Liver (tissue), 9 donors: ENCODE results near the gene KRT77. TPM values are rescaled to one million over a fixed set of nuclear protein-coding genes. Genes with fewer than 3 reads are reported as not detected.

Experiments used
- DNase-seq: peaks from one replicate; pipeline ENCODE4 v3.0.0-alpha.2; 2017; ENCODE audit warnings: low spot score
- H3K27ac ChIP-seq, 2 donors: one replicate each; pipeline ENCODE4 v1.7.0; 2013; ENCODE audit warnings: inconsistent platforms in 2 of 2, low read length in 2 of 2, control low read depth in 1 of 2, low read depth in 1 of 2, mild to moderate bottlenecking in 1 of 2
- H3K27me3 ChIP-seq, 4 donors: one replicate each; pipeline versions ENCODE4 v1.6.1 to v1.7.0; 2013; ENCODE audit warnings: low read length in 3 of 4, inconsistent platforms in 1 of 4, mild to moderate bottlenecking in 1 of 4, moderate library complexity in 1 of 4; ENCODE audit not compliant: control insufficient read depth in 4 of 4, insufficient read depth in 4 of 4
- H3K36me3 ChIP-seq, 4 donors: one replicate each; pipeline versions ENCODE4 v1.6.1 to v1.7.0; 2013; ENCODE audit warnings: low read length in 3 of 4, mild to moderate bottlenecking in 3 of 4, low read depth in 1 of 4, moderate library complexity in 1 of 4; ENCODE audit not compliant: control insufficient read depth in 4 of 4, insufficient read depth in 3 of 4
- H3K4me1 ChIP-seq, 4 donors: one replicate each; pipeline versions ENCODE4 v1.6.1 to v1.7.0; 2013; ENCODE audit warnings: low read length in 3 of 4, mild to moderate bottlenecking in 3 of 4, moderate library complexity in 1 of 4; ENCODE audit not compliant: control insufficient read depth in 4 of 4, insufficient read depth in 4 of 4
- H3K4me3 ChIP-seq, 3 donors: one replicate each; pipeline versions ENCODE4 v1.6.1 to v1.7.0; 2013; ENCODE audit warnings: low read length in 3 of 3, control low read depth in 1 of 3, low read depth in 1 of 3, mild to moderate bottlenecking in 1 of 3
- H3K9ac ChIP-seq, 2 donors: one replicate each; pipeline ENCODE4 v1.7.0; 2013; ENCODE audit warnings: low read length in 2 of 2, mild to moderate bottlenecking in 2 of 2, moderate library complexity in 2 of 2, control low read depth in 1 of 2, low read depth in 1 of 2
- H3K9me3 ChIP-seq, 4 donors: one replicate each; pipeline versions ENCODE4 v1.6.1 to v1.7.0; 2013; ENCODE audit warnings: low read length in 3 of 4; ENCODE audit not compliant: control insufficient read depth in 4 of 4
- EGR1 ChIP-seq, 2 donors: IDR thresholded peaks; 2 replicates each; pipeline ENCODE4 v1.6.1; 2016 to 2018; ENCODE audit warnings: antibody characterized with exemption in 2 of 2, low read depth in 2 of 2
- FOXA1 ChIP-seq: IDR thresholded peaks from 2 replicates; pipeline ENCODE4 v1.6.1; 2016; ENCODE audit warnings: antibody characterized with exemption
- FOXA2 ChIP-seq: IDR thresholded peaks from 2 replicates; pipeline ENCODE4 v1.6.1; 2016; ENCODE audit warnings: antibody characterized with exemption
- GABPA ChIP-seq, 2 donors: IDR thresholded peaks in 1 of 2; conservative IDR thresholded peaks in 1 of 2; 2 replicates each; pipeline ENCODE4 v1.6.1; 2016; ENCODE audit warnings: antibody characterized with exemption in 2 of 2, mild to moderate bottlenecking in 1 of 2, moderate library complexity in 1 of 2
- HNF4A ChIP-seq, 2 donors: conservative IDR thresholded peaks; 2 replicates each; pipeline ENCODE4 v1.6.1; 2016; ENCODE audit warnings: antibody characterized with exemption in 2 of 2, mild to moderate bottlenecking in 2 of 2
- HNF4G ChIP-seq: IDR thresholded peaks from 2 replicates; pipeline ENCODE4 v1.6.1; 2016; ENCODE audit warnings: antibody characterized with exemption
- JUND ChIP-seq, 2 donors: IDR thresholded peaks; 2 replicates each; pipeline ENCODE4 v1.6.1; 2016; ENCODE audit warnings: antibody characterized with exemption in 2 of 2
- NR2F2 ChIP-seq: IDR thresholded peaks from 2 replicates; pipeline ENCODE4 v1.6.1; 2016; ENCODE audit warnings: antibody characterized with exemption
- RAD21 ChIP-seq, 2 donors: IDR thresholded peaks; 2 replicates each; pipeline ENCODE4 v1.6.1; 2016; ENCODE audit warnings: antibody characterized with exemption in 2 of 2, mild to moderate bottlenecking in 2 of 2
- RXRA ChIP-seq, 2 donors: IDR thresholded peaks; 2 replicates each; pipeline ENCODE4 v1.6.1; 2017 to 2018; ENCODE audit warnings: antibody characterized with exemption in 2 of 2, mild to moderate bottlenecking in 1 of 2
- SP1 ChIP-seq: IDR thresholded peaks from 2 replicates; pipeline ENCODE4 v1.6.1; 2018; ENCODE audit warnings: antibody characterized with exemption, mild to moderate bottlenecking
- TAF1 ChIP-seq: conservative IDR thresholded peaks from 2 replicates; pipeline ENCODE4 v1.6.1; 2016; ENCODE audit warnings: antibody characterized with exemption, mild to moderate bottlenecking
- YY1 ChIP-seq: IDR thresholded peaks from 2 replicates; pipeline ENCODE4 v1.6.1; 2016; ENCODE audit warnings: antibody characterized with exemption, mild to moderate bottlenecking
- WGBS: extraction: QIAGEN DNeasy Blood & Tissue Kit; methylation state at CpG from one replicate; pipeline ENCODE4 v1.1.7; 2013; 5-methylcytosine and 5-hydroxymethylcytosine counted together
- polyA plus RNA-seq, 2 donors: library from polyadenylated mRNA; stranded (reverse) in 1 of 2; unstranded in 1 of 2; fragments of 200-250 nt in 1 of 2; fragments of >200 nt in 1 of 2; fragmentation: Nextera tagmentation in 1 of 2; extraction: Ambion mirVana in 1 of 2; gene quantifications; one replicate each; pipeline versions ENCODE4 v1.2.1 to v1.2.3, GENCODE V29; 2013 to 2015
- total RNA-seq, 2 donors: library from RNA; depleted of rRNA; stranded (reverse); fragments of >200 nt; gene quantifications; one replicate each; pipeline ENCODE4 v1.2.3, GENCODE V29; 2014
- TF ChIP-seq, protein P1 (sequence below): fragments of 150-350 bp; IDR thresholded peaks from 2 replicates; pipeline ENCODE4 v1.5.1; 2017; ENCODE audit warnings: improper control_type of control experiment, low read depth, low read length; ENCODE audit not compliant: missing input control
- TF ChIP-seq, protein P2 (sequence below): IDR thresholded peaks from 2 replicates; pipeline ENCODE4 v1.6.1; 2016; ENCODE audit warnings: antibody characterized with exemption
- TF ChIP-seq, protein P3 (sequence below): IDR thresholded peaks from 2 replicates; pipeline ENCODE4 v1.6.1; 2016; ENCODE audit warnings: antibody characterized with exemption
- TF ChIP-seq, protein P4 (sequence below): IDR thresholded peaks from 2 replicates; pipeline ENCODE4 v1.6.1; 2016; ENCODE audit warnings: antibody characterized with exemption, mild to moderate bottlenecking
- TF ChIP-seq, protein P5 (sequence below): IDR thresholded peaks from 2 replicates; pipeline ENCODE4 v1.6.1; 2016; ENCODE audit warnings: antibody characterized with exemption
- donor health status: healthy.
- donor health status: healthy.
- donor health status: healthy.
- donor health status: healthy.
- donor health status: healthy.

The KRT77 gene
- total and polyA plus RNA-seq, 4 donors, result not detected

DNA sequence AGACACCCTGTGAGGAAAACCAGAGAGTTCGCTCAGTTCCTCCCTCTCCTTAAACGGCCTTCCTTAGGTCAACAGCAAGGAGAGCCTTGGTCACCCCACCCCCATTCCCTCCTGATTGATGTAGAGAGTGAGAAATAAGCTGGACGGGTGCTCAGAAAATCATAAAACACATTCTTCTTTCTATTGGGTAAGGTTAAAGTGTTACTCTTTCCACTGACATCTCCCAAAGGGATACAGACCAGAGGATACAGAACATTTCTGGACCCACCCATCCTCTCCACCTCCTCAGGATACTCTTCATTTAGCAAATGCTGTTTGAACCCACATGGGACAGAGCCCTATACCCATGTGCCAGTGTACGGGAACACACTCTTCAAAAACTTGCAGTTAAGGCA, 11.6 kb upstream of the KRT77 start:
- no peaks in the 10 kb centered on the region for H3K36me3 ChIP-seq
- WGBS, result 58% methylated on average over 4 of the region's 4 CpGs

More for the DNA sequence above, 11.6 kb upstream of the KRT77 start:
- TF ChIP-seq NR2F2, result no peak
- TF ChIP-seq, protein P1, sequence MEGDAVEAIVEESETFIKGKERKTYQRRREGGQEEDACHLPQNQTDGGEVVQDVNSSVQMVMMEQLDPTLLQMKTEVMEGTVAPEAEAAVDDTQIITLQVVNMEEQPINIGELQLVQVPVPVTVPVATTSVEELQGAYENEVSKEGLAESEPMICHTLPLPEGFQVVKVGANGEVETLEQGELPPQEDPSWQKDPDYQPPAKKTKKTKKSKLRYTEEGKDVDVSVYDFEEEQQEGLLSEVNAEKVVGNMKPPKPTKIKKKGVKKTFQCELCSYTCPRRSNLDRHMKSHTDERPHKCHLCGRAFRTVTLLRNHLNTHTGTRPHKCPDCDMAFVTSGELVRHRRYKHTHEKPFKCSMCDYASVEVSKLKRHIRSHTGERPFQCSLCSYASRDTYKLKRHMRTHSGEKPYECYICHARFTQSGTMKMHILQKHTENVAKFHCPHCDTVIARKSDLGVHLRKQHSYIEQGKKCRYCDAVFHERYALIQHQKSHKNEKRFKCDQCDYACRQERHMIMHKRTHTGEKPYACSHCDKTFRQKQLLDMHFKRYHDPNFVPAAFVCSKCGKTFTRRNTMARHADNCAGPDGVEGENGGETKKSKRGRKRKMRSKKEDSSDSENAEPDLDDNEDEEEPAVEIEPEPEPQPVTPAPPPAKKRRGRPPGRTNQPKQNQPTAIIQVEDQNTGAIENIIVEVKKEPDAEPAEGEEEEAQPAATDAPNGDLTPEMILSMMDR, result no peak
- no peak for TF ChIP-seq YY1
- TF ChIP-seq HNF4G, result no peak
- TF ChIP-seq, protein P2, sequence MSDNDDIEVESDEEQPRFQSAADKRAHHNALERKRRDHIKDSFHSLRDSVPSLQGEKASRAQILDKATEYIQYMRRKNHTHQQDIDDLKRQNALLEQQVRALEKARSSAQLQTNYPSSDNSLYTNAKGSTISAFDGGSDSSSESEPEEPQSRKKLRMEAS, result no peak
- TF ChIP-seq HNF4A (conservative IDR thresholded peaks at IDR 0.05), result no peak
- TF ChIP-seq, protein P3, sequence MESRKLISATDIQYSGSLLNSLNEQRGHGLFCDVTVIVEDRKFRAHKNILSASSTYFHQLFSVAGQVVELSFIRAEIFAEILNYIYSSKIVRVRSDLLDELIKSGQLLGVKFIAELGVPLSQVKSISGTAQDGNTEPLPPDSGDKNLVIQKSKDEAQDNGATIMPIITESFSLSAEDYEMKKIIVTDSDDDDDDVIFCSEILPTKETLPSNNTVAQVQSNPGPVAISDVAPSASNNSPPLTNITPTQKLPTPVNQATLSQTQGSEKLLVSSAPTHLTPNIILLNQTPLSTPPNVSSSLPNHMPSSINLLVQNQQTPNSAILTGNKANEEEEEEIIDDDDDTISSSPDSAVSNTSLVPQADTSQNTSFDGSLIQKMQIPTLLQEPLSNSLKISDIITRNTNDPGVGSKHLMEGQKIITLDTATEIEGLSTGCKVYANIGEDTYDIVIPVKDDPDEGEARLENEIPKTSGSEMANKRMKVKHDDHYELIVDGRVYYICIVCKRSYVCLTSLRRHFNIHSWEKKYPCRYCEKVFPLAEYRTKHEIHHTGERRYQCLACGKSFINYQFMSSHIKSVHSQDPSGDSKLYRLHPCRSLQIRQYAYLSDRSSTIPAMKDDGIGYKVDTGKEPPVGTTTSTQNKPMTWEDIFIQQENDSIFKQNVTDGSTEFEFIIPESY, result no peak
- no peak for TF ChIP-seq RXRA (IDR thresholded peaks at IDR 0.05)
- TF ChIP-seq SP1, result no peak
- TF ChIP-seq, protein P4, sequence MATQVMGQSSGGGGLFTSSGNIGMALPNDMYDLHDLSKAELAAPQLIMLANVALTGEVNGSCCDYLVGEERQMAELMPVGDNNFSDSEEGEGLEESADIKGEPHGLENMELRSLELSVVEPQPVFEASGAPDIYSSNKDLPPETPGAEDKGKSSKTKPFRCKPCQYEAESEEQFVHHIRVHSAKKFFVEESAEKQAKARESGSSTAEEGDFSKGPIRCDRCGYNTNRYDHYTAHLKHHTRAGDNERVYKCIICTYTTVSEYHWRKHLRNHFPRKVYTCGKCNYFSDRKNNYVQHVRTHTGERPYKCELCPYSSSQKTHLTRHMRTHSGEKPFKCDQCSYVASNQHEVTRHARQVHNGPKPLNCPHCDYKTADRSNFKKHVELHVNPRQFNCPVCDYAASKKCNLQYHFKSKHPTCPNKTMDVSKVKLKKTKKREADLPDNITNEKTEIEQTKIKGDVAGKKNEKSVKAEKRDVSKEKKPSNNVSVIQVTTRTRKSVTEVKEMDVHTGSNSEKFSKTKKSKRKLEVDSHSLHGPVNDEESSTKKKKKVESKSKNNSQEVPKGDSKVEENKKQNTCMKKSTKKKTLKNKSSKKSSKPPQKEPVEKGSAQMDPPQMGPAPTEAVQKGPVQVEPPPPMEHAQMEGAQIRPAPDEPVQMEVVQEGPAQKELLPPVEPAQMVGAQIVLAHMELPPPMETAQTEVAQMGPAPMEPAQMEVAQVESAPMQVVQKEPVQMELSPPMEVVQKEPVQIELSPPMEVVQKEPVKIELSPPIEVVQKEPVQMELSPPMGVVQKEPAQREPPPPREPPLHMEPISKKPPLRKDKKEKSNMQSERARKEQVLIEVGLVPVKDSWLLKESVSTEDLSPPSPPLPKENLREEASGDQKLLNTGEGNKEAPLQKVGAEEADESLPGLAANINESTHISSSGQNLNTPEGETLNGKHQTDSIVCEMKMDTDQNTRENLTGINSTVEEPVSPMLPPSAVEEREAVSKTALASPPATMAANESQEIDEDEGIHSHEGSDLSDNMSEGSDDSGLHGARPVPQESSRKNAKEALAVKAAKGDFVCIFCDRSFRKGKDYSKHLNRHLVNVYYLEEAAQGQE, result no peak
- no peak for TF ChIP-seq FOXA1
- no peak for TF ChIP-seq TAF1
- TF ChIP-seq RAD21 (IDR thresholded peaks at IDR 0.05), result no peak
- no peak for TF ChIP-seq GABPA (IDR thresholded peaks at IDR 0.05 in 1 of 2, conservative IDR thresholded peaks at IDR 0.05 in 1 of 2)
- no peak for TF ChIP-seq FOXA2
- TF ChIP-seq, protein P5, sequence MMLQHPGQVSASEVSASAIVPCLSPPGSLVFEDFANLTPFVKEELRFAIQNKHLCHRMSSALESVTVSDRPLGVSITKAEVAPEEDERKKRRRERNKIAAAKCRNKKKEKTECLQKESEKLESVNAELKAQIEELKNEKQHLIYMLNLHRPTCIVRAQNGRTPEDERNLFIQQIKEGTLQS, result no peak
- no peak for TF ChIP-seq EGR1 (IDR thresholded peaks at IDR 0.05; ENCODE audit: low read depth in 2 of 2)
- TF ChIP-seq JUND (IDR thresholded peaks at IDR 0.05), result no peak
- Histone ChIP-seq H3K27me3 (peaks cover 0 to 17% (median 7%) of the 10 kb centered on the region in 4 donors), H3K9ac (no peak overlapping the region), H3K9me3 (no peaks in the 10 kb centered on the region), H3K4me1 (no peaks in the 10 kb centered on the region), H3K4me3 (no peak overlapping the region), H3K27ac (no peak overlapping the region)
- no peak for DNase-seq
